SK-N-SH treated with all-trans-retinoic acid at 6 μM for 48 hours (cell line): Measurements from ENCODE around the gene TEAD3.

Experiments used
- BACH2 ChIP-seq: fragments of 250-450 bp; sonication (Bioruptor Pico); IDR thresholded peaks from 2 replicates; pipeline ENCODE4 v1.9.0; 2021; ENCODE audit warnings: mild to moderate bottlenecking, borderline replicate concordance
- CSDC2 ChIP-seq: fragments of 250-450 bp; sonication (Bioruptor Pico); IDR thresholded peaks from 2 replicates; pipeline ENCODE4 v1.5.0; 2020; ENCODE audit warnings: mild to moderate bottlenecking, moderate library complexity
- OSR1 ChIP-seq: fragments of 250-450 bp; sonication (Bioruptor Pico); IDR thresholded peaks from 2 replicates; pipeline ENCODE4 v1.8.0; 2022; ENCODE audit warnings: moderate library complexity, mild to moderate bottlenecking, inconsistent platforms
- TCF4 ChIP-seq: fragments of 250-450 bp; sonication (Bioruptor Pico); IDR thresholded peaks from 2 replicates; pipeline ENCODE4 v1.8.0; 2021; ENCODE audit warnings: mild to moderate bottlenecking, moderate library complexity, borderline replicate concordance
- ZC3H10 ChIP-seq: fragments of 250-450 bp; sonication (Bioruptor Pico); IDR thresholded peaks from 2 replicates; pipeline ENCODE4 v1.5.1; 2021; ENCODE audit warnings: mild to moderate bottlenecking, moderate library complexity
- ZFP3 ChIP-seq: fragments of 250-450 bp; sonication (Bioruptor Pico); IDR thresholded peaks from 2 replicates; pipeline ENCODE4 v1.5.0; 2020; ENCODE audit warnings: mild to moderate bottlenecking, moderate library complexity
- ZNF8 ChIP-seq: fragments of 450-650 bp; formaldehyde crosslinking; IDR thresholded peaks from 2 replicates; pipeline ENCODE4 v1.5.0; 2020; ENCODE audit warnings: mild to moderate bottlenecking, moderate library complexity

GRCh38 chr6:35454391-35455110, 42.3 kb downstream of the TEAD3 start:
- TF ChIP-seq ZFP3 (CRISPR knock-in tag) (no peak), ZNF8 (CRISPR knock-in tag) (no peak), ZC3H10 (CRISPR knock-in tag) (no peak), OSR1 (CRISPR knock-in tag) (no peak), BACH2 (CRISPR knock-in tag) (no peak), CSDC2 (CRISPR knock-in tag) (no peak), TCF4 (CRISPR knock-in tag) (no peak)
